ENCODE measurements around the gene FGD4. TPM values are rescaled to one million over a fixed set of nuclear protein-coding genes. Genes with fewer than 3 reads are reported as not detected.

The FGD4 gene
- total RNA-seq, 1 experiment from 2014 or later, result 54.3 TPM

DNA sequence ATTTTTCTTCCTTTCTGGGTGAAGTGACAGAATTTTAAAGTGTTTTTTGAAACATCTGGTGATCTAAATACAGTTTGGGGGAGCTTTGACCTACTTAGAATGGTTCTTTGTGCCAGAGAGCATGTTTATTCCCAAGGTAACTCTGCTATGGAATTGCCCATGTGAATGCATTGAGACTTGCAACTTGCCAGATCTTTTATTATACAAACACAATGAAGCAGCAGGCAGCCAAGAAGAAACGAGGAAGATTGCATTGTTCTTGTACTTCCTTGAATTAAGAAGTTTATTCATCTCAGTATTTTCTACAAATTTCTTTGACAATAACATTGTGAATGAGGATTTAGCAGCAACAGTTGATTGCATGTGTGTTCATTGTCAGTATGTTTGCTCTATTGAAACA lies 55.5 kb downstream of the FGD4 start:
- Histone ChIP-seq H2BK20ac (ENCODE audit: low read depth, low read length, poor library complexity, severe bottlenecking) (no peak overlapping the region), H3T11ph (ENCODE audit: low read length) (no peak overlapping the region), H2BK12ac (ENCODE audit: insufficient read length, low read depth, low read length) (no peak overlapping the region), H2AK5ac (ENCODE audit: insufficient read length, low read length) (no peak overlapping the region), H2BK120ac (ENCODE audit: low read depth, low read length, poor library complexity, severe bottlenecking) (no peak overlapping the region), H3K27ac (ENCODE audit: insufficient read length, low read depth, low read length) (peak overlapping the region; percentile 88), H3K9ac (ENCODE audit: extremely low read depth, insufficient read length, low read length) (no peak overlapping the region), H3K79me2 (ENCODE audit: insufficient read depth, low read length) (peaks cover 20% of the 10 kb centered on the region; the same call in 1 of the 2 replicates), H3K4ac (ENCODE audit: low read depth, low read length) (no peak overlapping the region), H3K79me1 (ENCODE audit: insufficient read depth, low read depth, low read length, poor library complexity, severe bottlenecking) (peaks cover 8% of the 10 kb centered on the region), H3K4me1 (ENCODE audit: insufficient read depth, low read length) (peaks cover 8% of the 10 kb centered on the region; the same call in 1 of the 2 replicates), H4K91ac (ENCODE audit: insufficient read length, low read depth, low read length) (no peak overlapping the region), H3K23me2 (ENCODE audit: insufficient read length, low read depth, low read length, poor library complexity, severe bottlenecking) (no peaks in the 10 kb centered on the region), H3K18ac (ENCODE audit: insufficient read length, low read depth, low read length) (no peak overlapping the region), H4K8ac (replicated peaks; ENCODE audit: insufficient read length, low read depth, low read length) (no peak overlapping the region), H2BK5ac (ENCODE audit: insufficient read length, low read length) (no peak overlapping the region), H2BK15ac (ENCODE audit: low read depth, low read length) (no peak overlapping the region), H3K27me3 (ENCODE audit: insufficient read depth, low read length) (no peaks in the 10 kb centered on the region), H2AFZ (ENCODE audit: low read length) (no peak overlapping the region), H3K4me2 (ENCODE audit: insufficient read depth, insufficient read length, low read length) (peak overlapping the region; percentile 43), H3K56ac (ENCODE audit: insufficient read length, low read depth, low read length) (no peak overlapping the region), H4K5ac (ENCODE audit: insufficient read length, low read depth, low read length) (no peak overlapping the region), H4K20me1 (ENCODE audit: control insufficient read depth, insufficient read depth, insufficient read length) (no peaks in the 10 kb centered on the region), H3K9me3 (ENCODE audit: control insufficient read depth, low read depth, low read length) (no peaks in the 10 kb centered on the region), H3K23ac (ENCODE audit: insufficient read length, low read depth, low read length) (no peak overlapping the region), H3K14ac (ENCODE audit: insufficient read depth, low read length) (no peak overlapping the region)
- Mint-ChIP-seq H3K27ac (peak overlapping the region; percentile 55 to 98 (median 98); a peak in 6 of 7 replicates), H3K9me3 (no peaks in the 10 kb centered on the region), H3K4me3 (peak overlapping the region; percentile 37 to 67), H3K4me1 (peaks cover 64 to 75% of the 10 kb centered on the region in 2 experiments), H3K36me3 (ENCODE audit: insufficient read depth in 1 of 3, low read depth in 3 of 3) (peaks cover 4 to 18% (median 12%) of the 10 kb centered on the region in 3 experiments; a peak in 5 of 7 replicates), H3K27me3 (ENCODE audit: low read depth) (no peaks in the 10 kb centered on the region)
- DNase-seq, result peak; percentile 58
- TF ChIP-seq, protein P1, sequence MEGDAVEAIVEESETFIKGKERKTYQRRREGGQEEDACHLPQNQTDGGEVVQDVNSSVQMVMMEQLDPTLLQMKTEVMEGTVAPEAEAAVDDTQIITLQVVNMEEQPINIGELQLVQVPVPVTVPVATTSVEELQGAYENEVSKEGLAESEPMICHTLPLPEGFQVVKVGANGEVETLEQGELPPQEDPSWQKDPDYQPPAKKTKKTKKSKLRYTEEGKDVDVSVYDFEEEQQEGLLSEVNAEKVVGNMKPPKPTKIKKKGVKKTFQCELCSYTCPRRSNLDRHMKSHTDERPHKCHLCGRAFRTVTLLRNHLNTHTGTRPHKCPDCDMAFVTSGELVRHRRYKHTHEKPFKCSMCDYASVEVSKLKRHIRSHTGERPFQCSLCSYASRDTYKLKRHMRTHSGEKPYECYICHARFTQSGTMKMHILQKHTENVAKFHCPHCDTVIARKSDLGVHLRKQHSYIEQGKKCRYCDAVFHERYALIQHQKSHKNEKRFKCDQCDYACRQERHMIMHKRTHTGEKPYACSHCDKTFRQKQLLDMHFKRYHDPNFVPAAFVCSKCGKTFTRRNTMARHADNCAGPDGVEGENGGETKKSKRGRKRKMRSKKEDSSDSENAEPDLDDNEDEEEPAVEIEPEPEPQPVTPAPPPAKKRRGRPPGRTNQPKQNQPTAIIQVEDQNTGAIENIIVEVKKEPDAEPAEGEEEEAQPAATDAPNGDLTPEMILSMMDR (conservative IDR thresholded peaks at IDR 0.05), result no peak
- WGBS (ENCODE audit: extremely low coverage, insufficient read length, low lambda C conversion rate), result no CpG with 5 or more reads among the region's 1 CpG
